NCI-H146 treated with DMSO at 0.1 percent for 48 hours (cell line): ENCODE results near the gene ZNF281.

Experiments
- DNase-seq: peaks from one replicate; lab custom pipeline; 2025; ENCODE audit not compliant: unreplicated experiment; lab: John Stamatoyannopoulos, UW

The ZNF281 gene

DNA sequence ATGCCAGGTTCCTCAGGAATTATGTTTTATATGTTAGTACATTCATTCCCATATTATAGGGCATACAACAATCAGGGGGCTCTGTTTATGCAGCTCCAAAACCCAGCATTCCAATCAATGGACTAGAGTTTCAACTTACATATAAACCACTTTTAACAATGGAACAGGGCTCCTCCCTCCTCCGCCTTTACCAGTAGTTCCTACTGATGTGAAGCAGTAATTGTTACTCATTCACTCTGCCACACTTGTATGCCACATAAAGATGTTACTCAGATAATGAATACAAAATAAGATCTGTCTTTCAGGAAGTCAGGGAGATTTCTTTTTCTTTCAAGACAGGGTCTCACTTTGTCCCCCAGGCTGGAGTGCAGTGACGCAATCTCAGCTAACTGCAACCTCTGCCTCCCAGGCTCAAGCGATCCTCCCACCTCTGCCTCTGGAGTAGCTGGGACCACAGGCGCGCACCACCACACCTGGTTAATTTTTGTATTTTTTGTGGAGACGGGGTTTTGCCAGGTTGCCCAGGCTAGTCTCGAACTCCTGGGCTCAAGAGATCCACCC is 17.1 kb downstream of the ZNF281 start:
- no peak for DNase-seq

DNA sequence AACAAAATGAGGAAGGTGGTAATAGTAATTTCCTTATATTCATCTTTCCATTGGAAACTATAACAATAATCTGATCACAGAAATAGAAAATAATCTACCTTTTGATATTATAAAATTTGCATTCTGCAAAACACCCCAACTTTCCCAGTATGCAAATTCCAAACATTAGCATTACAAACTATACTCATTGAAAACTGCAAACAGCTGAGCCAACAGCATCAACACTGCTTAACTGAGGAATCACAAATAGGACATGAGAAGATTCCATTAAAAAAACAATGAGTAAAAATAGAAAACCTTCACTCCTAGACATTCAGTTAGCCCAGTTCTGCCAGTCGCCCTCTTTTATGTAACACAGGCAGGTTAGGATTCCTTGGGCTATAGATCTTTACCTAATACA is 18.1 kb downstream of the ZNF281 start:
- no peak for DNase-seq

DNA sequence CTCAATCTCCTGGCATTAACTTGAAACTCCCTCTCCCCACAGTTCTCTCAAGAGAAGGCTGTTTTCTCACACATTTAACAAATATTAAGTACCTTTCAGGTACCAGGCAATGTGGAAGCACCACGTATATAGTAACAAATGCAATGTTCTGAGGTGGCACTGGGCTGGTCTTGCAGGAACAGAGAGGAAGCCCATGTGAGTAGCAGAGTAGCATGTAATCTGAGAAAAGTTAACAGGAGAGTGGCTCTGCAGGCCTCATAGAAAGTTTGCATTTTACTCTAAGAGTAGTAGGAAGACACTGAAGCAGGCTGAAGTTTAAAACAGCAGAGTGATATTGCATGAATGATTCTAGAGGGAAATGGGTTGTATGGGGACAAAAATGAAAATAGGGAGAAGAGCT is 21.0 kb downstream of the ZNF281 start:
- DNase-seq: no peak

DNA sequence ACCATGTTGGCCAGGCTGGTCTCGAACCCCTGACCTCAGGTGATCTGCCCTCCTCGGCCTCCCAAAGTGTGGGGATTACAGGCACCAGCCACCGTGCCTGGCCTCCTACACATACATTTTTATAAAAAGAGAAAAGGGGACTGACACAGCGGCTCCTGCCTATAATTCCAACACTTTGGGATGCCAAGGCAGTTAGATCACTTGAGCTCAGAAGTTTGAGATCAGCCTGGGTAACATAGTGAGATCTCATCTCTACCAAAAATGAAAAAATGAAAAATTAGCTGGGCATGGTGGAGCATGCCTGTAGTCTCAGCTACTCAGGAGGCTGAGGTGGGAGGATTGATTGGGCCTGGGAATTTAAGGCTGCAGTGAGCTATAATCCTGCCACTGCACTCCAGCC is 23.4 kb downstream of the ZNF281 start:
- no peak for DNase-seq

DNA sequence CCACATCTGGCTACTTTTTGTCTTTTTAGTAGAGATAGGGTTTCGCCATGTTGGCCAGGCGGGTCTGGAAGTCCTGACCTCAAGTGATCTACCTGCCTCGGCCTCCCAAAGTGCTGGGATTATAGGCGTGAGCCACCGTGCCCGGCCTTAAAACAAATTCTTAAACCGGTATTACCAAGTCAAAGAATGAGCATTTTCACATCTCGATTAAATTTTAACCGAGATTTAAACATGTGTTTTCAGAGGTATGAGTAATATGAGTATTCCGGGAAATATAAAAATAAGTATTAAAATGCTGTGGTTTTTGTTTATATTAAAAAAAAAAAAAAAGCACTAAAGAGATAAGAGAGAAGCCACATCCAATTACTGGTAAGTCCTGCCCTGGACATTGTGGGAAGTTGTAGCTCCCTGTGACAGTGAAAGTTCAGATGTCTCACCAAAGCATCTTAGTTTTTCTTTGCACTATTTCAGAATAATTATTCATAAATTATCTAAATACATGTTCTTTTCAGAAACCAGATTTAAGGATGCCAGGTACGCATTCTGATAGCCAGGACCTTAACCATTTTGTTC is 24.9 kb downstream of the ZNF281 start:
- DNase-seq: no peak

DNA sequence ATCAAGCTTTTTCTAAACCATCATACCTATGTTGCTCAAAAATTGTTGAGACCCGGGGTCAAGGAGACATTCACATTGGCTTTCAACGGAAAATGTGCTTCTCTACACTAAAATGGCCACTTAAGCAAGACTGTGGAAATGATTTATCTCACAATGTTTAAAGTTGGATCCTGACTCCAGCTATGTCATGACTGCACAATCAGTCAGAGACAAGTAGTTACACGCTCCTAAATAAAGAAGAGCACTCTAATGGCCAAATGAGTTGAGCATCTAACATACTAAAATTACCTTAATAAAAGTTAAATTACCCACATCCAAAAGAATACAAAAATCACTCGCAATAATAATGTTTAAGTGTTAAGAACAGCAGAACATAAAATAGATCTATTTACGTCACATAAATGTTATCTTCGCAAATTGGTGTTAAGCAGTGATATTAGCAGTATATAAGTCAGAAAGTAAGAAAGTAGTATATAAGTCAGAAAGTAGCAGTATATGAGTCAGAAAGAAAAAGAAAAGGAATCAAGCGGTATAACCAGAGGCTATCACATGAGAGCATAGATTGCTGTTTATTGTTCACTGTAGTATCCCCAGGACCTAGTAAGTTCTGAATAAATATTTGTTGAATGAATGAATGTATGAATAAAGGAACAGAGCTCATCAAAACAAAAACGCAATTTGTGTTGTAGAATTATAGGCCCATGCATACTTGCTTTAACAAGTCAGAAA is 28.4 kb downstream of the ZNF281 start:
- DNase-seq: no peak

DNA sequence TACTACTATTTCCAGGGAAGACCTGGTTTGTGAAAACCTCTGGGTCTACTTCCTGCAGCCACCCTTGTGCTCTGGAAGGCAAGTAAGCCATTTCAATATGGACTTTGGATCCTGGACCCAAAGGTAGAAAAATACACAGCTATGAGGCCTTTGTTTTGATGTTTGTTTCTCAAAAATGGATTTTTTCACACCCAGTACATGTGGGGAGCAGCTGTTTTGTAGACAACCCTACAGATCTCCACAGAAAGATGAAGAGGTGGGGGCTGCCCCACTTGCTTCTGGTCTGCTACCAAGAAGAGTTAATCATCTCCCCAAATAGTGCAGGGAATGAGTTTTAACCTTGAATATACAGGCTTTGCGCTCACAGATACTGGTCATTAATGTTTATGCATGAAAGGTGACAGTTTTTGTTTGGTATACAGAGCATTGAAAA is 29.2 kb downstream of the ZNF281 start:
- DNase-seq: no peak

DNA sequence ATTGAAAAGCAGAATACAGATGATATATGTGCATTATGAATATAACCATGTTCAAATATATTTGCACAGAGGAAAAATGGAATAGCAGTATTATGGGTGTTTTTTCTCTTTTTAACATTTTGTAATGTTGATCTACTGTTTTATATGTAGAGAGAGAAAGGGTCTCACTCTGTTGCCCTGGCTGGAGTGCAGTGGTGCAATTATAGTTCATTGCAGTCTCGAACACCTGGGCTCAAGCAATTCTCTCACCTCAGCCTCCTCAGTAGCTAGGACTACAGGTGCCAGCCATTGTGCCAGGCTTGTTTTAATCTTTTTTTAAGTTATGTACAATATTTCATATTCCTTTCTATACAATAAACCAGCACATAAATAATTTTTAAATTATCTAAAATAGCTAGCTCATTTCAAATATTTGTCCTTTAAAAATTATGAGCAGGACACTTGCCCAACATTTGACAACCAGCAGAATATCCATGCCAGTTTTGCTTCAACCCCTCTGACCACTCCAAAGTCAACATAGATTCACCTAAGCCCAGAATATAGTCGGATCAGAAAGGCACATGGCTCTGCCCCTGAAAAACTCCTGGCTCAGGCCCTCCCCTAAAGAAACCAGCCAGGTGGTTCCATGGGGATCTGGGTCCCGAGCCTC is 29.8 kb downstream of the ZNF281 start:
- DNase-seq: no peak

DNA sequence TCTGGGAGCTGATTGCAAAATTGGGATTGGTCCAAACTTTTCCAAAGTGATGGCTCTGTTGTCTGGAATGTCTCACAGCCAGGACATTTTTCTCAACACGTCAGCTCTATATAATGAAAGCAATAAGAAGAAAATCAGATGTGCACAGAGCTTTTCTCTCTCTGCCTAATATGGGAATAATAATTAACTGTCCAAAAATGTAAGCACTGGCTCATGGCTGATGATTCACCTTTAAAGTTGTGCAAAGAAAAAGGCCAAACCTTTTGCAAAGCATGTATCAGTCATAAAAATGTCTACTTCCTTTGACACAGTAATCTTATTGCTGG is 30.4 kb downstream of the ZNF281 start:
- no peak for DNase-seq

DNA sequence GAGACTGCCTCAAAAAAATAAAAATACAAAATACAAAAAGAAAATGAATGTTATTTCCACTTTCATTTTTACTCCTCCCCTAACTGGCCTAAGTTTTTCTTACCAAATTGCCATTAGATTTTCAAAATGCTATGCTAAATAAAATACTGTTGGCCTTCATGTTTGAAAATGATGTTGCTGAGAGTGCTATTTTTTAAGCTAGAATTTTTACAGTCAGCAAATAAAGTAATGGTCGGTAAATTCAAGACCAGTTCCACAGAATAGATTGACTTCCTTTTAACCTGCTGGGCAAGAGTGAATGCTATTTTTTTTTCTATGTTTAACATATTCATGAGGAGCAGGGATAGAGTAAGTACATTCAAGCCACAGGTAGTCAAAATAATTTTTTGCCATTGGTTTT is 31.7 kb downstream of the ZNF281 start:
- DNase-seq: no peak

DNA sequence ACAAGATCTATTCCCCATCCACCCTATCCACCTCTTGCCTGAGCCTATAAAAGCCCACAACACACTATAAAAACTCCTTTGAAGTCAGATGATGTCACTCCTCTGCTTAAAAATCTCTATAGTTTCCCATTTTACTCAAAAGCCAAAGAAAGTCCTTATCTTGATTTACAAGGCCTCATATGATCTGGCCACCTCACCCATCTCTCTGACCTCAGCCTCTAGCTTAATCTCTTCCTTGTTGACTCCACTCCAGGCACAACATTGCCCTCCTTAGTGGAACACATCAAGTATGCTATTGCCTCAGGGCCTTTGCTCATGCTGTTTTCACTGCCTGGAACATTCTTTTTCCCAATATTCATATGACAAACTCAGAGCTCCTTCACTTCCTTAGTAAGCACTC is 33.3 kb downstream of the ZNF281 start:
- DNase-seq: no peak

DNA sequence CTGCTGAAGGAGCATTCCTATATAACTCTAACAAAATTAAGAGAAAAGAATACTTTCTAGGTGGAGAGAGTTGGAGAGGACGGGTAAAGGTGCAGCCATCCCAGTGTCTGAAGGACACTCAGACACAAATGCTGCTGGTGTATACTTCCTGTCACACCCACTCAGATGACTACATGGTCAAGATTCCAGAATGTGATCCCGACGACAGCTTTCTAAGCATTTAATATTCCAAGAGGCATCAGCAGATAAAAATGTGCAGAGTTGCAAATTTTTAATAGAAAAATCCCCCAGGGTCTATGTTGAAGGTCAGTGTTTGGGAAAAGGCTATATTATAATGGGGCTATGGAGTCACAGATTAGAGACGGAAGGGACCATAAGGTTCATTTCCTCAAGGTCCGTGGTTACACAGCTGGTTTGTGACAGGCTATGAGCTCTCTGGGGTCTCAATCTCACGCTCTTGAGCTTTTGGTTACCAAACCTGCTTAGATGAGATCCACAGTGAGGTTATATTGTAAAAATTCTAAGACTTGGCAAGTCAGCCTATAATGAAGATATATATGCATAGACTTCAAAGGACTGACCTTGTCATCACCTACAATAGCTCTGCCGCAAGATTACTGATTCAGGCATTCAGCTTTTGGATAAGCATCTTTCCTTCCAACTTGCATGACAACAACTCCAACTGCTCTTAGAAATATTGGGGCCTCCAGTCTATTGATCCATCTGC is 35.1 kb downstream of the ZNF281 start:
- no peak for DNase-seq

DNA sequence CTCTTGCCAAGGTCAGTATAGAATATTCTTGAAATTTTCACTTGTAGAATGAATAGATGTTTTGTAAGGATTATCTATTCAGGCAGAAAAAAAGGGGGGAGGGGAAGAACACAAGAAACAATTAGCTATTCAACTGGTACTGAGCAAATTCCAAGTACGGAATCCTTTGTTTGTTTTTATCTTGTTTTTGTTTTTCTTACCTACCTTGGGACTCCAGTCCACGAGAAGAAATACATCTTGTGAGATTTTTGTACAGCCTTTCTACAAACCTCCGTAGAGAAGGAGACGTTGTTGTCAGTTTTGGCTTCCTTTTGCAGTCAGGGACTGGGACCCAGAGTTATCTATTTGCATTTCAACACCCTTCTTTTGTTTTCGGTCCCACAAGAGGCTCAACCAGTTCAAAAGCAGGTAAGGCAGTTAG is 36.0 kb downstream of the ZNF281 start:
- DNase-seq: no peak

DNA sequence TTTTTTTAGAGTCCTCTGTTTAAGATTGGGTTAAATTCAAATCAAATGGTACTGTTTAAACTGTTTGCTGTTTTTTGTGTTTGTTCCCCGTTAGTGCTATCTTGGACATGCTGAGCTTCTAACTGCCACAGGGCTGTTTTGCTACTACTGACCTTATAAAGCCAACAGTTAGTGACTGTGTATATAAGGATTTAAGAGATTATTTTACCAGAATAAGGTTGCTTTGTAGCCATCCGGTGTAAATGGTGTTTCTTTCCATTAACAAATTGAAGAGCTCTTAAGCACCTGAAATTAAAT is 37.0 kb downstream of the ZNF281 start:
- DNase-seq: no peak

DNA sequence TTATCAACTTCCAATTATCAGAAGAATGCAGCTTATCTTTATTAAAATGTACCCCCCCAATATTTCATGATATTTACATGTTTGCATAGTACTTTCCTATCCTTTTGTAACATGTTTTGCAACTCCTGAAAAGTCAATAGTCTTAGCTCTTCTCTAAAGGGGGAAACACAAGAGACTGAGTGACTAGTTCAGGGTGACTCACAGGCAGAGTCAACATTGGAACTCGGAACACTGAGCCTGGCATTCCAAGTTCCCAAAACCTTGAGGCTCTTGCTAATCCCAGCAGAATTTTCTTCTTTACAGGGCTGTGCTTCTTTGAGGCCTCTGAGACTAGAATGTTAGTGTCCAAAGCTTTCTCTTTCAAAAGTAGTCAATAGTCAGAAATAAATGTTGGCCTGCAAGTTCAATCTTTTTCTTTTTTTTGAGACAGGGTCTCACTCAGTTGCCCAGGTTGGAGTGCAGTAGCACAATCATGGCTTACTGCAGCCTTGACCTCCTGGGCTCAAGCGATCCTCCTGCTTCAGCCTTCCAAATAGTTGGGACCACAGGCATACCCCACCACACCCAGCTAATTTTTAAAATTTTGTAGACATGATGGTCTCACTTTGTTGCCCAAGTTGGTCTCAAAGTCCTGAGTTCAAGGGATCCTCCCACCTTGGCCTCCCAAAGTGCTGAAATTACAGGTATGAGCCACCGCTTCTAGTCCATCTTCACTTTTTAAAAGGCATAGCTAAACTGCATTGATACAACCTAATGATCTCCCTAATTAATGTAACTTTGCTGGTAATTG is 37.5 kb downstream of the ZNF281 start:
- no peak for DNase-seq

DNA sequence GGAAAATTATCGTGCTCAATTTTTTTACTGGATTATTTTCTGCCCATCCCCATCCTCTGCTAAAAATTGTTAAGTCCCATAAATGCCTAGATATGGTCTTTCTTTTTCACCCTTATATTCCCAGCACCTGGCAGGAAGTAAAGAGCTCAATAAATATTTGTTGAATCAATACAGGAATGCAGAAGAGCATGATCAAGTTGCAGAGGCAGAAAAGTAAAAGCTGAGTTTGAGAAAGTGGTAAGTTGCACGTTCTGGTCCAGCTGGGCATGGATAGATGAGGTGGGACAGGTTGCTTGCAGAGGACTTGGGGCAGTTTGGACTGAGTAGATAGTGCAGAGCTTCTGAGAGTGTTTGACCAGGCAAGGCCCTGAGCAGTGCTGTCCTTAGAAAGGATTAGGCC is 40.1 kb downstream of the ZNF281 start:
- peak; percentile 33 for DNase-seq

DNA sequence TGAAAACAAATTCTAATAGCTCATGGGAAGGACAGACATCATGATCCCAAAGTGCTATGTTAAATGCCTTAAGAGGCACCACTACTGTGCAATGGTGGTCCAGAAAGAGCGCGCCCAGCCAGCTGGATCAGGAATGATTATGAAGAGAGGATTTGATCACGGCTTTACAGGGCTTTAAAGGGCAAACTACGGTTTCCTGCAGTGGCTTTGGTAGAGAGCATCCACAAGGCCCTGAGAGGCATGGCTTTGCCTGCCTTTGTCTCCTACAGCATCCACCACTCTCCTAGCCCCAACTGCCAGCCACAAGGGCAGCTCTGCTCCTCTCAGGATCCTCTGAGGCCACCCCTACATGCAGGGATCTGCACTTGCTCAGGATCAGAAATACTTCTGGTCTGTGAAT is 40.7 kb downstream of the ZNF281 start:
- no peak for DNase-seq

DNA sequence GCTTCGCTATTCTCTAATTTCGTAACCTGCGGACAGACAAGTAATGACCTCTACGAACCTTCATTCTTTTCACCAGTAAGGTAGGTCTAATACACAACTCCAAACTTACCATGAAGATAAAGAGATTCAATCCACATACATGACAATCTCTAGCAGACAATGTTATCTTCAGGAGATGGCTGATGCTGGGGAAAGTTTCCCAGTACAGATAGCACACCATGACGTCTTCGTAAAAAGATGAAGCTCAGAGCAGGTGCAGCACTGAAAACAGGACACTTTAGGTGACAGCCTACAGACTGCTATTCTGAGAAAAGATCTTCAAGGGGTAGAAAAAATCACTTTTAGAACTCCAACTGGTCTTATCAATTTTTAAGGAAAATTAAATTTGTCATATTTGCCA is 41.3 kb downstream of the ZNF281 start:
- no peak for DNase-seq

DNA sequence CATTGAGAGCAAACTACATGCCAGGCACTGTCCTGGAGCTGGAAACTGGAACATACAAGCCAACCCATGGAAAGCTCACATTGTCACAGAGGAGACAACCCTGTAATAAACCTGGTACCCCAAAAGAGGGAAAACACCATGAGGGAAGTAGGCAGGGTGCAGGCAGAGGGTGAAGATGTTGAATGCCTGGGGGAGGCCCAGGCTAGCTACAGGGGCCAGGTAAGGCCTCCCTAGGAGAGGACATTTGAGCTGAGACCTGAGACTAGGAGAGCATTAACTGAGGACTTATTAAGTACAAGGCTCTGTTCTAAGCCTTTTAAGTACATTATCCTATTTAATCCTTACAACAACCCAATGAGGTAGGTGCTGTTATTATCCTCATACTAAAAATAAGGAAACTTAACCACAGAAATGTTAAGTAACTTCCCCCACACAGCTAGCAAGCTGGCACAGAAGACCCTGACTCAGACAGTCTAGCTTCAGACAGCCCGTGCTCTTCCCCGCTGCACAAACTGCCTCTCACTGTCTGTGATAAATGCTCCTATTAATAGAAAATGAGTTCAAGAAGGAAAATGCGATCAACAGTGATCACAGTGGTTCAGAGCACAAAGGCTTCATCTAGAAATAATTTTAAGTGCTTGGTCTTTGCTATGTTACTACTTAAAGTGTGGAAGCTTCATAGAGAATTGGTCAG is 41.8 kb downstream of the ZNF281 start:
- no peak for DNase-seq

DNA sequence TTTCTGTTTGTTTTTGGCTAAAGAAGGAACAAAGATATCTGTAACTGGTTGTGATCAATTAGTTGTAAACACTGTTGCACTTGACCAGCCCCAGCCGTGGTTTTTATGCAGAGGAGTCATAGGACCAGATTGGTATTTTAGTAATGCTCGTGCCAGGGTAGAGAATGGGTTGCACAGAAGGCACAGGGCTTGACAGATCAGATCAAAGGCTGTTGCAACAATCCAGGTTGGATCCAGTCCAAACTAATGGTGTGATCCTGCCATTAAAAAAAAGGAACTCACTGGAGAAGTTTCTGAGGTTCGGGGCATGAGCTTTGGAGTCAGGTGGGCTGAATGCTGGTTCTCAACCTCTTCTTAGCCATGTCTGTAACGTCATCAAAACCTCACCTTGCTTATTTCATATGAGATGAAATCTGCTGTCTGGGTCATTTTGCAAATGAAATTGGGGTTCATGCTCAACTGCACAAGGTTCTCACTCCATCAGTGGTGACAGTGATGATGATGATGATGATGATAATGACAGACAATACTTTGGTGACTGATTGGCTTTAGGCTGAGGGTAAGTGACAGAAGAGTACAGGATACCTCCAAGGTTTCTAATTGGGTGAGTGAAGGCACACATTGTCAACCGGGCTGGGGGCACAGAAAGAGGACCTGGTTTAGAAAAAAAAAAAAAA is 43.1 kb downstream of the ZNF281 start:
- DNase-seq: no peak
